Placental pericyte (primary cell): Measurements from ENCODE around the gene ADRA2C. TPM values are rescaled to one million over a fixed set of nuclear protein-coding genes. Genes with fewer than 3 reads are reported as not detected.

Experiments used
- total RNA-seq: library from RNA; depleted of rRNA; stranded (reverse); fragments of >200 nt; gene quantifications from 2 replicates; pipeline ENCODE4 v1.2.3, GENCODE V29; 2012

The ADRA2C gene
- 2.2 and 2.9 TPM in 2 replicates for total RNA-seq

DNA sequence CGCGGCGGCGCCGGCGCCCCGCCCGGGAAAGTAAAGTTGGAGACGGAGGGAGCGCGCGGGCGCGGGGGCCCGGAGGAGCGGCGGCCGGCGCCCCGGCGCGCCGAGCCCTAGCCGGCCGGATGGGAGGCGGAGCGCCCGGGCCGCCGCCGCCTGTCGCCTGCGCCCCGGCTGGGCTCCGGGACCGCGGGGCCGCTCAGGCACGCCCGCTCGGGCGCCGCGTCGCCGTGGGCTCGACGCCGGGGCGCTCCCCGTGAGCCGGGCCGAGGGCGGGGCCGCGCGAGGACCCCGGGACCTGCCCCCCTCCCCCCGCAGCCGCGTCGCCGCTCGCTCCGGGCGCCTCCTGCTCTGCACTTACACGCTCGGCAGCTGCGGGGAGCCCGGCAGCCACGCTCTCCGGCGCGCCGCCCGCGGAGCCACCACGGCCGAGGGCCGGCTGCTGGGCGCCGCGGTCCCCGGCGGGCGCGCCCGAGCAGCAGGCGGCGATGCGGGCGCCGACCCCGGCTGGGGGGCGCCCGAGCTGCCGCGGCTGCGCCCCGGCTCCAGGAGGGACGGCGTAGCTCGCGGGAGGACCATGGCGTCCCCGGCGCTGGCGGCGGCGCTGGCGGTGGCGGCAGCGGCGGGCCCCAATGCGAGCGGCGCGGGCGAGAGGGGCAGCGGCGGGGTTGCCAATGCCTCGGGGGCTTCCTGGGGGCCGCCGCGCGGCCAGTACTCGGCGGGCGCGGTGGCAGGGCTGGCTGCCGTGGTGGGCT, at the start of gene ADRA2C:
Gene ADRA2C (plus strand): TSS at position 350 of the 749 bp plus-strand sequence. CDS start 222 bp downstream, at position 572.

Other genes starting within 250 kb of the ADRA2C start
- gene LRPAP1, start 234.0 kb upstream of the ADRA2C start, total RNA-seq, result 64.6 and 136 TPM in 2 replicates